Neural cell (in vitro differentiated cells): ENCODE data around the gene OBSCN. TPM values are rescaled to one million over a fixed set of nuclear protein-coding genes. Genes with fewer than 3 reads are reported as not detected.

ENCODE experiments used
- H2AFZ ChIP-seq: fragments of 200-600, 300-800 bp; sonication (generic), shearing (Covaris generic); 2 replicates; pipeline ENCODE4 v1.6.0; 2014; ENCODE audit warnings: low read depth, mild to moderate bottlenecking, antibody characterized with exemption, low read length, moderate library complexity
- H3F3A ChIP-seq: fragments of 200-600 bp; shearing (Covaris generic); 2 replicates; pipeline ENCODE4 v1.6.1; 2016; ENCODE audit warnings: mild to moderate bottlenecking, moderate library complexity, mixed read lengths, antibody characterized with exemption, low read length; ENCODE audit not compliant: insufficient read depth, poor library complexity, severe bottlenecking
- H3K27ac ChIP-seq: fragments of 200-600, 300-800 bp; sonication (generic), shearing (Covaris generic); 2 replicates; pipeline ENCODE4 v1.5.1; 2014; ENCODE audit warnings: mild to moderate bottlenecking, low read length, moderate library complexity
- H3K27me3 ChIP-seq: fragments of 300-800, 200-600 bp; sonication (generic), shearing (Covaris generic); 2 replicates; pipeline ENCODE4 v1.6.0; 2014; ENCODE audit warnings: mild to moderate bottlenecking, low read depth, low read length, moderate library complexity; ENCODE audit not compliant: insufficient read depth
- H3K36me3 ChIP-seq: fragments of 300-800, 200-600 bp; sonication (generic), shearing (Covaris generic); 2 replicates; pipeline ENCODE4 v1.5.1; 2014; ENCODE audit warnings: mild to moderate bottlenecking, antibody characterized with exemption, low read length, moderate library complexity; ENCODE audit not compliant: insufficient read depth
- H3K4me2 ChIP-seq: fragments of 300-800, 200-600 bp; sonication (generic), shearing (Covaris generic); 2 replicates; pipeline ENCODE4 v1.6.0; 2014; ENCODE audit warnings: mild to moderate bottlenecking, low read length
- H3K4me3 ChIP-seq: fragments of 300-800, 200-600 bp; sonication (generic), shearing (Covaris generic); 2 replicates; pipeline ENCODE4 v1.5.1; 2014; ENCODE audit warnings: mild to moderate bottlenecking, low read length, moderate library complexity
- H3K79me2 ChIP-seq: fragments of 200-600 bp; shearing (Covaris generic); replicated peaks from 2 replicates; pipeline ENCODE4 v1.6.0; 2014; ENCODE audit warnings: mild to moderate bottlenecking, low read length, moderate library complexity; ENCODE audit not compliant: insufficient read depth
- H3K9ac ChIP-seq: fragments of 300-800, 200-600 bp; sonication (generic), shearing (Covaris generic); 2 replicates; pipeline ENCODE4 v1.6.1; 2016; ENCODE audit warnings: mild to moderate bottlenecking, low read length, mixed read lengths
- H3K9me2 ChIP-seq: fragments of 200-600 bp; shearing (Covaris generic); 2 replicates; pipeline ENCODE4 v1.6.1; 2016; ENCODE audit warnings: mild to moderate bottlenecking, low read length, mixed read lengths; ENCODE audit not compliant: insufficient read depth
- H3K9me3 ChIP-seq: fragments of 200-600, 300-800 bp; sonication (generic), shearing (Covaris generic); 2 replicates; pipeline ENCODE4 v1.6.1; 2016; ENCODE audit warnings: mild to moderate bottlenecking, mixed run types, low read length, moderate library complexity, mixed read lengths
- H4K20me1 ChIP-seq: fragments of 200-600 bp; shearing (Covaris generic); 2 replicates; pipeline ENCODE4 v1.6.1; 2016; ENCODE audit warnings: mild to moderate bottlenecking, mixed run types; ENCODE audit not compliant: insufficient read depth
- EP300 ChIP-seq: fragments of 450-650 bp; conservative IDR thresholded peaks from 2 replicates; pipeline ENCODE4 v1.6.1; 2014; ENCODE audit warnings: antibody characterized with exemption, mild to moderate bottlenecking, moderate library complexity; ENCODE audit not compliant: poor library complexity, severe bottlenecking
- EZH2 ChIP-seq: fragments of 200-600, 300-800 bp; shearing (Covaris generic), sonication (generic); IDR thresholded peaks from 2 replicates; pipeline ENCODE4 v1.6.1; 2014; ENCODE audit warnings: antibody characterized with exemption, low read length, borderline replicate concordance, mild to moderate bottlenecking; ENCODE audit not compliant: insufficient read depth, poor library complexity, severe bottlenecking
- MXI1 ChIP-seq: fragments of 450-650 bp; conservative IDR thresholded peaks from 2 replicates; pipeline ENCODE4 v1.6.1; 2014; ENCODE audit warnings: antibody characterized with exemption, mild to moderate bottlenecking; ENCODE audit not compliant: poor library complexity, severe bottlenecking
- POLR2AphosphoS5 ChIP-seq: IDR thresholded peaks from 2 replicates; pipeline ENCODE4 v1.6.1; 2012
- RAD21 ChIP-seq: fragments of 450-650 bp; conservative IDR thresholded peaks from 2 replicates; pipeline ENCODE4 v1.6.1; 2014; ENCODE audit warnings: antibody characterized with exemption, mild to moderate bottlenecking, moderate library complexity
- SMC3 ChIP-seq: fragments of 450-650 bp; conservative IDR thresholded peaks from 2 replicates; pipeline ENCODE4 v1.6.1; 2014; ENCODE audit warnings: antibody characterized with exemption, mild to moderate bottlenecking, moderate library complexity; ENCODE audit not compliant: poor library complexity
- TAF1 ChIP-seq: IDR thresholded peaks from 2 replicates; pipeline ENCODE4 v1.6.1; 2012; ENCODE audit warnings: low read depth
- polyA plus RNA-seq: library from polyadenylated mRNA; depleted of rRNA; stranded (reverse); fragments of >200 nt; gene quantifications from 2 replicates; pipeline ENCODE4 v1.2.3, GENCODE V29; 2014
- TF ChIP-seq, protein P1 (sequence below): IDR thresholded peaks from 2 replicates; pipeline ENCODE4 v1.6.1; 2012; ENCODE audit warnings: borderline replicate concordance
- TF ChIP-seq, protein P2 (sequence below): fragments of 450-650 bp; IDR thresholded peaks from 2 replicates; pipeline ENCODE4 v1.5.1; 2014; ENCODE audit warnings: antibody characterized with exemption, mild to moderate bottlenecking, moderate library complexity; ENCODE audit not compliant: poor library complexity, severe bottlenecking

Gene OBSCN
- polyA plus RNA-seq, 1 donor from 2014 or later, result 7.2 TPM

DNA sequence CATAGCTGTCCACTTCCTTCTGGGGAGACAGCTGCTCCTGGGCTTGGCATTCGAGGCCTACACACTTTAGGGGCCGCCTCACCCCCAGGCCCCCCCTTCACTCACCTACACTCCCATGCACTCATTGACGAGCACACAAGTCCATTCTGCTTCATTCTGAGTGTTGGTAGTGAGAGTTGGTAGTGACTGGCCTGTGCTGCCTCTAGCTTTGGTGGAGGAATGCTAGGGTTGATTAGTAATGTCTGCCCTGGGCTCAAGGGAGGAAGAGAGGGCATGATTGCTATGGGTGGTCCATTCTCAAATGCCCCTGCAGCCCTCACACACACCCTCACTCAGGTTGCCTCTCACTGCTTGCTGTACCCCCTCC is 168.4 kb downstream of the OBSCN start:
- Histone ChIP-seq H3K27me3 (peaks cover 17% of the 10 kb centered on the region), H2AFZ (no peak overlapping the region), H3K4me3 (no peak overlapping the region), H3K9me2 (no peaks in the 10 kb centered on the region), H3K79me2 (no peaks in the 10 kb centered on the region), H3K36me3 (no peaks in the 10 kb centered on the region), H3K27ac (no peak overlapping the region), H4K20me1 (no peaks in the 10 kb centered on the region), H3F3A (no peaks in the 10 kb centered on the region), H3K9ac (no peak overlapping the region), H3K9me3 (no peaks in the 10 kb centered on the region), H3K4me2 (no peak overlapping the region)
- TF ChIP-seq MXI1 (no peak), SMC3 (no peak), EZH2 (no peak), EP300 (no peak), TAF1 (no peak), RAD21 (no peak), POLR2AphosphoS5 (no peak)
- TF ChIP-seq, protein P1, sequence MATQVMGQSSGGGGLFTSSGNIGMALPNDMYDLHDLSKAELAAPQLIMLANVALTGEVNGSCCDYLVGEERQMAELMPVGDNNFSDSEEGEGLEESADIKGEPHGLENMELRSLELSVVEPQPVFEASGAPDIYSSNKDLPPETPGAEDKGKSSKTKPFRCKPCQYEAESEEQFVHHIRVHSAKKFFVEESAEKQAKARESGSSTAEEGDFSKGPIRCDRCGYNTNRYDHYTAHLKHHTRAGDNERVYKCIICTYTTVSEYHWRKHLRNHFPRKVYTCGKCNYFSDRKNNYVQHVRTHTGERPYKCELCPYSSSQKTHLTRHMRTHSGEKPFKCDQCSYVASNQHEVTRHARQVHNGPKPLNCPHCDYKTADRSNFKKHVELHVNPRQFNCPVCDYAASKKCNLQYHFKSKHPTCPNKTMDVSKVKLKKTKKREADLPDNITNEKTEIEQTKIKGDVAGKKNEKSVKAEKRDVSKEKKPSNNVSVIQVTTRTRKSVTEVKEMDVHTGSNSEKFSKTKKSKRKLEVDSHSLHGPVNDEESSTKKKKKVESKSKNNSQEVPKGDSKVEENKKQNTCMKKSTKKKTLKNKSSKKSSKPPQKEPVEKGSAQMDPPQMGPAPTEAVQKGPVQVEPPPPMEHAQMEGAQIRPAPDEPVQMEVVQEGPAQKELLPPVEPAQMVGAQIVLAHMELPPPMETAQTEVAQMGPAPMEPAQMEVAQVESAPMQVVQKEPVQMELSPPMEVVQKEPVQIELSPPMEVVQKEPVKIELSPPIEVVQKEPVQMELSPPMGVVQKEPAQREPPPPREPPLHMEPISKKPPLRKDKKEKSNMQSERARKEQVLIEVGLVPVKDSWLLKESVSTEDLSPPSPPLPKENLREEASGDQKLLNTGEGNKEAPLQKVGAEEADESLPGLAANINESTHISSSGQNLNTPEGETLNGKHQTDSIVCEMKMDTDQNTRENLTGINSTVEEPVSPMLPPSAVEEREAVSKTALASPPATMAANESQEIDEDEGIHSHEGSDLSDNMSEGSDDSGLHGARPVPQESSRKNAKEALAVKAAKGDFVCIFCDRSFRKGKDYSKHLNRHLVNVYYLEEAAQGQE, result no peak
- TF ChIP-seq, protein P2, sequence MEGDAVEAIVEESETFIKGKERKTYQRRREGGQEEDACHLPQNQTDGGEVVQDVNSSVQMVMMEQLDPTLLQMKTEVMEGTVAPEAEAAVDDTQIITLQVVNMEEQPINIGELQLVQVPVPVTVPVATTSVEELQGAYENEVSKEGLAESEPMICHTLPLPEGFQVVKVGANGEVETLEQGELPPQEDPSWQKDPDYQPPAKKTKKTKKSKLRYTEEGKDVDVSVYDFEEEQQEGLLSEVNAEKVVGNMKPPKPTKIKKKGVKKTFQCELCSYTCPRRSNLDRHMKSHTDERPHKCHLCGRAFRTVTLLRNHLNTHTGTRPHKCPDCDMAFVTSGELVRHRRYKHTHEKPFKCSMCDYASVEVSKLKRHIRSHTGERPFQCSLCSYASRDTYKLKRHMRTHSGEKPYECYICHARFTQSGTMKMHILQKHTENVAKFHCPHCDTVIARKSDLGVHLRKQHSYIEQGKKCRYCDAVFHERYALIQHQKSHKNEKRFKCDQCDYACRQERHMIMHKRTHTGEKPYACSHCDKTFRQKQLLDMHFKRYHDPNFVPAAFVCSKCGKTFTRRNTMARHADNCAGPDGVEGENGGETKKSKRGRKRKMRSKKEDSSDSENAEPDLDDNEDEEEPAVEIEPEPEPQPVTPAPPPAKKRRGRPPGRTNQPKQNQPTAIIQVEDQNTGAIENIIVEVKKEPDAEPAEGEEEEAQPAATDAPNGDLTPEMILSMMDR, result no peak

DNA sequence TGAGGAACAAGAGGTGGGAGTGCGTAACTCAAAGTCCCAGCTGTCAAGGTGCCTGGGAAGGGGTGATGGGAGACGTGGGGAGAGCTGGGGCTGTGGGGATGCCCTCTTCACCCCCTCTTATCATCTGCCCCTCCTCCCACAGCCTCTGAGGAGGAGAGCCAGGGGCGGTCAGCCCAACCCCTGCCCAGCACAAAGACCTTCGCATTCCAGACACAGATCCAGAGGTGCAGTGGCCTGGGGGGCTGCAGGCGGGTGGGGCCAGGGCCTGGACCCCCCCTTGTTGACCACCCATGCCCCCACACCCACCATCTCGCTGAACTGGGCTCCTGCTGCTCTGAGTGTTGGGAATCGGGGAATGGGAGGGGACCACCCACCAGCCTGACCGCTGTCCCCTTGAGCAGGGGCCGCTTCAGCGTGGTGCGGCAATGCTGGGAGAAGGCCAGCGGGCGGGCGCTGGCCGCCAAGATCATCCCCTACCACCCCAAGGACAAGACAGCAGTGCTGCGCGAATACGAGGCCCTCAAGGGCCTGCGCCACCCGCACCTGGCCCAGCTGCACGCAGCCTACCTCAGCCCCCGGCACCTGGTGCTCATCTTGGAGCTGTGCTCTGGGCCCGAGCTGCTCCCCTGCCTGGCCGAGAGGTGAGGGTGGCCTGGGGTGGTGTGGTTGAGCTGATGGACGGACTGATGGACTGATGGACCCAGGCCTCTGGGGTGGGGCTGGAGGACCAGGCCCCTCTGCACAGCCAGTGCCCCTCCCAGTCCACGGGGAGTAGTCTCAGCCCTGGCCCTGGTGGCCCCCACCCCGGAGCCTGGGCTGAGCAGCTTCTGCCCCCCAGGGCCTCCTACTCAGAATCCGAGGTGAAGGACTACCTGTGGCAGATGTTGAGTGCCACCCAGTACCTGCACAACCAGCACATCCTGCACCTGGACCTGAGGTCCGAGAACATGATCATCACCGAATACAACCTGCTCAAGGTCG is 169.1 kb downstream of the OBSCN start:
- Histone ChIP-seq H3F3A (no peaks in the 10 kb centered on the region), H3K36me3 (no peaks in the 10 kb centered on the region), H3K9me2 (no peaks in the 10 kb centered on the region), H3K27ac (no peak overlapping the region), H3K79me2 (no peaks in the 10 kb centered on the region), H3K9ac (no peak overlapping the region), H3K4me2 (no peak overlapping the region), H3K4me3 (no peak overlapping the region), H3K27me3 (peaks cover 17% of the 10 kb centered on the region), H2AFZ (no peak overlapping the region), H3K9me3 (no peaks in the 10 kb centered on the region), H4K20me1 (no peaks in the 10 kb centered on the region)
- TF ChIP-seq SMC3 (no peak), POLR2AphosphoS5 (no peak), MXI1 (no peak), TAF1 (no peak), EP300 (no peak), RAD21 (no peak), EZH2 (no peak)
- TF ChIP-seq, protein P1, result no peak
- TF ChIP-seq, protein P2, result no peak
